ENCODE data around the gene KDM6A. TPM values are rescaled to one million over a fixed set of nuclear protein-coding genes. Genes with fewer than 3 reads are reported as not detected.

The KDM6A gene
- total and polyA plus RNA-seq, 2 of the 13 experiments (the other 11 are each of a cell fraction or from before 2014, with no cell fraction given), result 16.7 to 18.2 TPM

DNA sequence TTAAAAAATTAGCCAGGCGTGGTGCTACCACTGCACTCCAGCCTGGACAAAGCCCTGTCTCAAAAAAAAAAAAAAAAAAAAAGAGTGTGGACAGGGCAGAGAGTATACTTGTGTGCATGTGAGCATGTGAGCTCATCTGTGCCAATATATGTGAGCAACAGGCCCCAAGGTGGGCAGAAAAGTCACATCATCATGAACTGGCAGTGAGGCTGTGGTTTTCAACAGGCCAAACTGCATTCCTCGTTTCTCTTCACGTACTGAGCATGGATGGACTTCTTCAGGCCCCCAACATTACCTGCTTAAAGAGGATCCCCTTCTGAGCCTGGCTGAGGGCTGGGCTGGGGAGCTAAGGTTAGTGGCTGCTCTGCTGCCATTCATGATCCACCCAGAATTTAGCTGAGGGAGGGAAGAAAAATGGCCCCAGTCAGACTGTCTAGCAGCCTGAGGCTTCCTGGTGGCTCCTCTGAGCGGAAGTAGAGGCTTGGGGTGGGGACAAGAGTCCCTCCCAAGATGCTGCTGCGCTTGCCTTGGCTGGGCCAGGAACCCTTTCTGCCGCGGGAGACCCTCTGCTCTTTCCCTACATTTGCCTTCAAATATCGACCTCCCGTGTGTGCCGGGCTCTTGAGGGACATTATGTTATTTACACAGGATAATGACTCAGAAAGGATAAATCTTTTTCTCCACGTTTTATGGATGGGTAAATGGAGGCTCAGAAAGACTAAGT is 272.7 kb downstream of the KDM6A start:
- no peak overlapping the region for H2AFZ ChIP-seq (ENCODE audit: low read length)
- no peak overlapping the region for H3K9ac ChIP-seq (ENCODE audit: insufficient read depth, low read depth, low read length)
- CTCF ChIA-PET (ENCODE audit: low intra/inter-chr PET ratio, low total read pairs), result no interaction called here
- TF ChIP-seq, protein P1, sequence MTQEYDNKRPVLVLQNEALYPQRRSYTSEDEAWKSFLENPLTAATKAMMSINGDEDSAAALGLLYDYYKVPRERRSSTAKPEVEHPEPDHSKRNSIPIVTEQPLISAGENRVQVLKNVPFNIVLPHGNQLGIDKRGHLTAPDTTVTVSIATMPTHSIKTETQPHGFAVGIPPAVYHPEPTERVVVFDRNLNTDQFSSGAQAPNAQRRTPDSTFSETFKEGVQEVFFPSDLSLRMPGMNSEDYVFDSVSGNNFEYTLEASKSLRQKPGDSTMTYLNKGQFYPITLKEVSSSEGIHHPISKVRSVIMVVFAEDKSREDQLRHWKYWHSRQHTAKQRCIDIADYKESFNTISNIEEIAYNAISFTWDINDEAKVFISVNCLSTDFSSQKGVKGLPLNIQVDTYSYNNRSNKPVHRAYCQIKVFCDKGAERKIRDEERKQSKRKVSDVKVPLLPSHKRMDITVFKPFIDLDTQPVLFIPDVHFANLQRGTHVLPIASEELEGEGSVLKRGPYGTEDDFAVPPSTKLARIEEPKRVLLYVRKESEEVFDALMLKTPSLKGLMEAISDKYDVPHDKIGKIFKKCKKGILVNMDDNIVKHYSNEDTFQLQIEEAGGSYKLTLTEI (CRISPR knock-in tag; conservative IDR thresholded peaks at IDR 0.05), result no peak
- TF ChIP-seq MEF2D (CRISPR knock-in tag; IDR thresholded peaks at IDR 0.05) (no peak), ZC3H4 (CRISPR knock-in tag; IDR thresholded peaks at IDR 0.05; ENCODE audit: borderline replicate concordance) (no peak), ZNF572 (CRISPR knock-in tag; IDR thresholded peaks at IDR 0.05) (no peak), ATF7-NPFF (CRISPR knock-in tag; IDR thresholded peaks at IDR 0.05; ENCODE audit: low read depth) (no peak), ZNF567 (CRISPR knock-in tag; IDR thresholded peaks at IDR 0.05; ENCODE audit: borderline replicate concordance) (no peak), MAF1 (CRISPR knock-in tag; IDR thresholded peaks at IDR 0.05; ENCODE audit: borderline replicate concordance) (no peak), SIX1 (CRISPR knock-in tag; IDR thresholded peaks at IDR 0.05; ENCODE audit: borderline replicate concordance) (no peak), KAT8 (CRISPR knock-in tag; IDR thresholded peaks at IDR 0.05) (no peak), CEBPG (CRISPR knock-in tag; IDR thresholded peaks at IDR 0.05) (no peak), ZNF780A (CRISPR knock-in tag; IDR thresholded peaks at IDR 0.05) (no peak)
- TF ChIP-seq, protein P2, sequence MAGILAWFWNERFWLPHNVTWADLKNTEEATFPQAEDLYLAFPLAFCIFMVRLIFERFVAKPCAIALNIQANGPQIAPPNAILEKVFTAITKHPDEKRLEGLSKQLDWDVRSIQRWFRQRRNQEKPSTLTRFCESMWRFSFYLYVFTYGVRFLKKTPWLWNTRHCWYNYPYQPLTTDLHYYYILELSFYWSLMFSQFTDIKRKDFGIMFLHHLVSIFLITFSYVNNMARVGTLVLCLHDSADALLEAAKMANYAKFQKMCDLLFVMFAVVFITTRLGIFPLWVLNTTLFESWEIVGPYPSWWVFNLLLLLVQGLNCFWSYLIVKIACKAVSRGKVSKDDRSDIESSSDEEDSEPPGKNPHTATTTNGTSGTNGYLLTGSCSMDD (CRISPR knock-in tag; IDR thresholded peaks at IDR 0.05), result no peak
- TF ChIP-seq, protein P3, sequence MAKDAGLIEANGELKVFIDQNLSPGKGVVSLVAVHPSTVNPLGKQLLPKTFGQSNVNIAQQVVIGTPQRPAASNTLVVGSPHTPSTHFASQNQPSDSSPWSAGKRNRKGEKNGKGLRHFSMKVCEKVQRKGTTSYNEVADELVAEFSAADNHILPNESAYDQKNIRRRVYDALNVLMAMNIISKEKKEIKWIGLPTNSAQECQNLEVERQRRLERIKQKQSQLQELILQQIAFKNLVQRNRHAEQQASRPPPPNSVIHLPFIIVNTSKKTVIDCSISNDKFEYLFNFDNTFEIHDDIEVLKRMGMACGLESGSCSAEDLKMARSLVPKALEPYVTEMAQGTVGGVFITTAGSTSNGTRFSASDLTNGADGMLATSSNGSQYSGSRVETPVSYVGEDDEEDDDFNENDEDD (CRISPR knock-in tag; IDR thresholded peaks at IDR 0.05; ENCODE audit: borderline replicate concordance), result no peak
- TF ChIP-seq, protein P4, sequence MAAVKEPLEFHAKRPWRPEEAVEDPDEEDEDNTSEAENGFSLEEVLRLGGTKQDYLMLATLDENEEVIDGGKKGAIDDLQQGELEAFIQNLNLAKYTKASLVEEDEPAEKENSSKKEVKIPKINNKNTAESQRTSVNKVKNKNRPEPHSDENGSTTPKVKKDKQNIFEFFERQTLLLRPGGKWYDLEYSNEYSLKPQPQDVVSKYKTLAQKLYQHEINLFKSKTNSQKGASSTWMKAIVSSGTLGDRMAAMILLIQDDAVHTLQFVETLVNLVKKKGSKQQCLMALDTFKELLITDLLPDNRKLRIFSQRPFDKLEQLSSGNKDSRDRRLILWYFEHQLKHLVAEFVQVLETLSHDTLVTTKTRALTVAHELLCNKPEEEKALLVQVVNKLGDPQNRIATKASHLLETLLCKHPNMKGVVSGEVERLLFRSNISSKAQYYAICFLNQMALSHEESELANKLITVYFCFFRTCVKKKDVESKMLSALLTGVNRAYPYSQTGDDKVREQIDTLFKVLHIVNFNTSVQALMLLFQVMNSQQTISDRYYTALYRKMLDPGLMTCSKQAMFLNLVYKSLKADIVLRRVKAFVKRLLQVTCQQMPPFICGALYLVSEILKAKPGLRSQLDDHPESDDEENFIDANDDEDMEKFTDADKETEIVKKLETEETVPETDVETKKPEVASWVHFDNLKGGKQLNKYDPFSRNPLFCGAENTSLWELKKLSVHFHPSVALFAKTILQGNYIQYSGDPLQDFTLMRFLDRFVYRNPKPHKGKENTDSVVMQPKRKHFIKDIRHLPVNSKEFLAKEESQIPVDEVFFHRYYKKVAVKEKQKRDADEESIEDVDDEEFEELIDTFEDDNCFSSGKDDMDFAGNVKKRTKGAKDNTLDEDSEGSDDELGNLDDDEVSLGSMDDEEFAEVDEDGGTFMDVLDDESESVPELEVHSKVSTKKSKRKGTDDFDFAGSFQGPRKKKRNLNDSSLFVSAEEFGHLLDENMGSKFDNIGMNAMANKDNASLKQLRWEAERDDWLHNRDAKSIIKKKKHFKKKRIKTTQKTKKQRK (IDR thresholded peaks at IDR 0.05; ENCODE audit: low read length), result no peak
- TF ChIP-seq, protein P5, sequence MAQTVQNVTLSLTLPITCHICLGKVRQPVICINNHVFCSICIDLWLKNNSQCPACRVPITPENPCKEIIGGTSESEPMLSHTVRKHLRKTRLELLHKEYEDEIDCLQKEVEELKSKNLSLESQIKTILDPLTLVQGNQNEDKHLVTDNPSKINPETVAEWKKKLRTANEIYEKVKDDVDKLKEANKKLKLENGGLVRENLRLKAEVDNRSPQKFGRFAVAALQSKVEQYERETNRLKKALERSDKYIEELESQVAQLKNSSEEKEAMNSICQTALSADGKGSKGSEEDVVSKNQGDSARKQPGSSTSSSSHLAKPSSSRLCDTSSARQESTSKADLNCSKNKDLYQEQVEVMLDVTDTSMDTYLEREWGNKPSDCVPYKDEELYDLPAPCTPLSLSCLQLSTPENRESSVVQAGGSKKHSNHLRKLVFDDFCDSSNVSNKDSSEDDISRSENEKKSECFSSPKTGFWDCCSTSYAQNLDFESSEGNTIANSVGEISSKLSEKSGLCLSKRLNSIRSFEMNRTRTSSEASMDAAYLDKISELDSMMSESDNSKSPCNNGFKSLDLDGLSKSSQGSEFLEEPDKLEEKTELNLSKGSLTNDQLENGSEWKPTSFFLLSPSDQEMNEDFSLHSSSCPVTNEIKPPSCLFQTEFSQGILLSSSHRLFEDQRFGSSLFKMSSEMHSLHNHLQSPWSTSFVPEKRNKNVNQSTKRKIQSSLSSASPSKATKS (CRISPR knock-in tag; IDR thresholded peaks at IDR 0.05), result no peak
- FAIRE-seq (no peak), DNase-seq (ENCODE audit: low spot score) (no peak), ATAC-seq (no peak)
- H3K9me3 ChIP-seq (ENCODE audit: low read length), result no peaks in the 10 kb centered on the region
- no peaks in the 10 kb centered on the region for H3K27me3 ChIP-seq (ENCODE audit: control insufficient read depth in 1 of 2, insufficient read depth in 2 of 2, low read length in 2 of 2)
- in situ Hi-C loops (cut with HindIII; ENCODE audit: extremely low pct_ligation_motif_present, low pct_unique_long_range_greater_than_20kb) (no loop called here), intact Hi-C loops (cut with micrococcal nuclease; ENCODE audit: unreplicated experiment) (no loop called here)
- H4K20me1 ChIP-seq (ENCODE audit: insufficient read depth, low read length), result no peaks in the 10 kb centered on the region
- no peak overlapping the region for H3K27ac ChIP-seq (ENCODE audit: extremely low read length, insufficient read depth, low read length)
- H3K4me1 ChIP-seq (ENCODE audit: insufficient read depth, low read length), result peaks cover 31% of the 10 kb centered on the region
- POLR2A ChIA-PET, result no interaction called here
- no TSS peak for BruUV-seq (replicated peaks)
- WGBS (ENCODE audit: low lambda C conversion rate), result 71% methylated on average over 7 of the region's 11 CpGs
- H3K4me2 ChIP-seq (ENCODE audit: low read depth, low read length), result 0 out of 2 replicates have a peak overlapping the region, but pooled peaks have one; percentile 3
- no peaks in the 10 kb centered on the region for H3K36me3 ChIP-seq (replicated peaks in 1 of 2; ENCODE audit: control insufficient read depth in 1 of 2, insufficient read depth in 2 of 2, low read length in 2 of 2)
- H3K4me3 ChIP-seq (replicated peaks in 1 of 3; ENCODE audit: insufficient read depth in 1 of 3, low read depth in 2 of 3, low read length in 3 of 3), result no peak overlapping the region
- no peaks in the 10 kb centered on the region for H3K79me2 ChIP-seq (ENCODE audit: insufficient read depth, low read length)
